Prostate gland (tissue), 2 donors: ENCODE data around the gene TIMP2. TPM values are rescaled to one million over a fixed set of nuclear protein-coding genes. Genes with fewer than 3 reads are reported as not detected.

Source experiments
- DNase-seq: peaks from one replicate; pipeline ENCODE4 v3.0.0-alpha.2; 2019; ENCODE audit warnings: low spot score
- H3K27ac ChIP-seq, 2 donors: fragments of 200-600 bp; sonication (generic); 2 replicates each; pipeline ENCODE4 v1.5.1; 2017 to 2019
- H3K27me3 ChIP-seq: fragments of 200-600 bp; sonication (generic); replicated peaks from 2 replicates; pipeline ENCODE4 v1.5.1; 2019; ENCODE audit not compliant: insufficient read depth
- H3K36me3 ChIP-seq, 2 donors: fragments of 200-600 bp; sonication (generic); 1 replicate in 1 of 2; 2 replicates in 1 of 2; pipeline versions ENCODE4 v1.5.1 to v1.8.1; 2017 to 2019
- H3K4me1 ChIP-seq: fragments of 200-600 bp; sonication (generic); replicated peaks from 2 replicates; pipeline ENCODE4 v1.5.1; 2019
- H3K4me3 ChIP-seq, 2 donors: fragments of 200-600 bp; sonication (generic); 2 replicates each; pipeline ENCODE4 v1.5.1; 2017 to 2019
- H3K9me3 ChIP-seq: fragments of 200-600 bp; sonication (generic); 2 replicates; pipeline ENCODE4 v1.5.1; 2017
- CTCF ChIP-seq, 4 experiments: fragments of 200-600 bp in 2 of 4; fragments of 450-650 bp in 2 of 4; sonication (generic) in 2 of 4; IDR thresholded peaks; 1 replicate in 3 of 4; 2 replicates in 1 of 4; pipeline ENCODE4 v1.5.1; 2016 to 2019; ENCODE audit warnings: antibody characterized with exemption in 4 of 4, mild to moderate bottlenecking in 2 of 4, moderate library complexity in 2 of 4
- POLR2A ChIP-seq: fragments of 450-650 bp; IDR thresholded peaks from one replicate; pipeline ENCODE4 v1.6.1; 2016; ENCODE audit warnings: antibody characterized with exemption, mild to moderate bottlenecking
- POLR2AphosphoS5 ChIP-seq: sonication (generic); formaldehyde crosslinking; IDR thresholded peaks from one replicate; pipeline ENCODE4 v1.6.1; 2017; ENCODE audit warnings: antibody characterized with exemption
- WGBS: methylation state at CpG from one replicate; pipeline ENCODE4 v1.1.5; 2018; 5-methylcytosine and 5-hydroxymethylcytosine counted together
- intact Hi-C: fragments of 100-400 bp; cut with DNase I; formaldehyde crosslinking; loops from one replicate; pipeline ENCODE4 v1.14.2; 2022
- total RNA-seq, 2 donors: library from RNA; depleted of rRNA; stranded (reverse); fragments of >200 nt; gene quantifications; one replicate each; pipeline ENCODE4 v1.1.0, GENCODE V29; 2016

The TIMP2 gene
- total RNA-seq, 2 donors from 2014 or later = 54.5 to 500 TPM

GRCh38 chr17:78971756-78972506 lies 46.7 kb upstream of the TIMP2 start:
- Histone ChIP-seq H3K27me3 (no peaks in the 10 kb centered on the region), H3K36me3 (no peaks in the 10 kb centered on the region), H3K9me3 (no peaks in the 10 kb centered on the region), H3K4me3 (no peak overlapping the region), H3K4me1 (peaks cover 19% of the 10 kb centered on the region), H3K27ac (peak overlapping the region; percentile 24 to 55)
- intact Hi-C loops = loop anchor here (5.0 kb wide), 1 partner anchor 40 kb away; no protein-coding TSS in a partner anchor
- no peak for DNase-seq
- 73% methylated on average over 17 of the region's 22 CpGs for WGBS
- TF ChIP-seq POLR2A (no peak), POLR2AphosphoS5 (no peak), CTCF (IDR thresholded peaks at IDR 0.05) (no peak)

- H3K27me3 ChIP-seq = no peaks in the 10 kb centered on the region
- TF ChIP-seq POLR2AphosphoS5 = peak; percentile 49
- no peak for TF ChIP-seq POLR2A
- peak; percentile 78 to 93 (median 91) for TF ChIP-seq CTCF (IDR thresholded peaks at IDR 0.05)
- DNase-seq = peak; percentile 69
- H3K4me1 ChIP-seq = peaks cover 13% of the 10 kb centered on the region
- H3K4me3 ChIP-seq = no peak overlapping the region
- no peaks in the 10 kb centered on the region for H3K36me3 ChIP-seq
- no peaks in the 10 kb centered on the region for H3K9me3 ChIP-seq
- peak overlapping the region; percentile 24 to 55 for H3K27ac ChIP-seq
- 20% methylated on average over 33 of the region's 33 CpGs for WGBS
- intact Hi-C loops = loop anchor here (1.0 to 5.0 kb wide), 2 partner anchors 39 to 105 kb away; no protein-coding TSS in a partner anchor
These were observed 45.9 kb upstream of the TIMP2 start for GRCh38 chr17:78970834-78971755.

DNA sequence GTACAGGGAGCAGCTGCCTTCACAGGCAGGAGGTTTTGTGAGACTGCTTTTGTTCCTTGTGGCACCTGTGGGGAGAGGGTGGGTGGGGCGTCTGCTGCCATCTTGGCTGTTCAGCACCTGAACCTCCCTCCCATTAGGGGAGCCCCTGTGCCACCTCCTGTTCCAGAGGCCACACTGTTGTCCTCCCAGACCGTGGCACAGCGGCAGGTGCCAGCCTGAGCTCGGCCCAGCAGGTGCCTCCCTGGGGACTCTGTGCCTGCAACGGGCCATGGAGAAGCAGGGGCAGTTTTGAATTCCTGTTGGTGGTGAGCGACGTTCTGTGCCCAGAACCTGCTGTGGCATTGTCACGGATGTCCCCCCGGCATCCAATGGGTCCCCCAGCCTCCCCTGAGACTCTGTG lies 44.7 kb upstream of the TIMP2 start:
- no peak overlapping the region for H3K4me3 ChIP-seq
- TF ChIP-seq CTCF (IDR thresholded peaks at IDR 0.05) (no peak), POLR2AphosphoS5 (no peak)
- H3K4me1 ChIP-seq = peaks cover 9% of the 10 kb centered on the region
- no peak for DNase-seq
- 90% methylated on average over 9 of the region's 9 CpGs for WGBS
- H3K9me3 ChIP-seq = no peaks in the 10 kb centered on the region
- H3K27ac ChIP-seq = no peak overlapping the region
- H3K36me3 ChIP-seq = no peaks in the 10 kb centered on the region
- intact Hi-C loops = loop anchor here (1.0 to 5.0 kb wide), 2 partner anchors 38 to 104 kb away; no protein-coding TSS in a partner anchor
- no peaks in the 10 kb centered on the region for H3K27me3 ChIP-seq

- H3K27me3 ChIP-seq = no peaks in the 10 kb centered on the region
- no peak for TF ChIP-seq POLR2A
- no peak for TF ChIP-seq CTCF (IDR thresholded peaks at IDR 0.05)
- no peak for TF ChIP-seq POLR2AphosphoS5
- no peaks in the 10 kb centered on the region for H3K36me3 ChIP-seq
- DNase-seq = no peak
- no peaks in the 10 kb centered on the region for H3K9me3 ChIP-seq
- no peaks in the 10 kb centered on the region for H3K4me1 ChIP-seq
- no peak overlapping the region for H3K4me3 ChIP-seq
- no peak overlapping the region for H3K27ac ChIP-seq
- WGBS = 87% methylated on average over 19 of the region's 21 CpGs
- intact Hi-C loops = no loop called here
These were observed 42.7 kb upstream of the TIMP2 start for GRCh38 chr17:78967782-78968362.
